PC-3 (cell line): Measurements from ENCODE around the gene EFCAB6. TPM values are rescaled to one million over a fixed set of nuclear protein-coding genes. Genes with fewer than 3 reads are reported as not detected.

ENCODE experiments used
- ATAC-seq: fragments of 200-7000 bp; cut with Tn5 transposase; 2 replicates; pipeline ENCODE4 v1.9.1; 2020; ENCODE audit warnings: mild to moderate bottlenecking, moderate library complexity
- BruUV-seq: library from RNA; stranded (reverse); fragments of 400-500 nt; replicated peaks from 2 replicates; lab custom pipeline; 2021; lab: Mats Ljungman, UMichigan
- CTCF ChIA-PET: fragments of 300-600 bp; sonication (Branson Sonifier 250); formaldehyde crosslinking; loops from one replicate; lab custom pipeline; 2022; ENCODE audit warnings: antibody characterized with exemption; lab: Charles Lee
- POLR2A ChIA-PET: fragments of 300-600 bp; sonication (Branson Sonifier 250); formaldehyde crosslinking; loops from one replicate; lab custom pipeline; 2022; ENCODE audit warnings: antibody characterized with exemption; ENCODE audit not compliant: unreplicated experiment; lab: Charles Lee
- DNase-seq: peaks from one replicate; pipeline ENCODE4 v3.0.0-alpha.2; 2015
- H2AFZ ChIP-seq: fragments of 300-600 bp; sonication (generic); 2 replicates; pipeline ENCODE4 v1.6.0; 2016; ENCODE audit warnings: antibody characterized with exemption, low read length
- H3F3A ChIP-seq: fragments of 300-600 bp; sonication (generic); one replicate; pipeline ENCODE4 v1.6.0; 2017; ENCODE audit warnings: antibody characterized with exemption, low read length, control low read depth, mild to moderate bottlenecking; ENCODE audit not compliant: unreplicated experiment
- H3K27ac ChIP-seq: fragments of 300-600 bp; sonication (generic); 2 replicates; pipeline ENCODE4 v1.5.1; 2016; ENCODE audit warnings: mild to moderate bottlenecking, low read length
- H3K27me3 ChIP-seq: fragments of 300-600 bp; sonication (generic); 2 replicates; pipeline ENCODE4 v1.6.1; 2016; ENCODE audit warnings: low read length, mixed read lengths
- H3K36me3 ChIP-seq: fragments of 300-600 bp; sonication (generic); 2 replicates; pipeline ENCODE4 v1.6.1; 2016; ENCODE audit warnings: low read depth, mixed run types, low read length, mixed read lengths
- H3K4me1 ChIP-seq: fragments of 300-600 bp; sonication (generic); 2 replicates; pipeline ENCODE4 v1.5.1; 2016; ENCODE audit warnings: low read length; ENCODE audit not compliant: insufficient read depth
- H3K4me2 ChIP-seq: fragments of 300-600 bp; sonication (generic); 2 replicates; pipeline ENCODE4 v1.6.0; 2016; ENCODE audit warnings: low read length
- H3K4me3 ChIP-seq: fragments of 300-600 bp; sonication (generic); 2 replicates; pipeline ENCODE4 v1.5.1; 2016; ENCODE audit warnings: mild to moderate bottlenecking, low read length, mixed read lengths
- H3K79me2 ChIP-seq: fragments of 300-600 bp; sonication (generic); 2 replicates; pipeline ENCODE4 v1.6.1; 2017; ENCODE audit warnings: low read length, mixed read lengths
- H3K9ac ChIP-seq: fragments of 300-600 bp; sonication (generic); 2 replicates; pipeline ENCODE4 v1.6.0; 2016; ENCODE audit warnings: mild to moderate bottlenecking, low read length
- H3K9me2 ChIP-seq: fragments of 300-600 bp; sonication (generic); replicated peaks from 2 replicates; pipeline ENCODE4 v1.6.1; 2016; ENCODE audit warnings: mixed run types, low read length, mixed read lengths
- H3K9me3 ChIP-seq: fragments of 300-600 bp; sonication (generic); 2 replicates; pipeline ENCODE4 v1.6.1; 2016; ENCODE audit warnings: low read length, mixed read lengths
- H4K20me1 ChIP-seq: fragments of 300-600 bp; sonication (generic); 2 replicates; pipeline ENCODE4 v1.6.1; 2016; ENCODE audit warnings: low read length, mixed read lengths
- CTCF ChIP-seq: fragments of 300-600 bp; sonication (generic); conservative IDR thresholded peaks from 2 replicates; pipeline ENCODE4 v1.5.1; 2017; ENCODE audit warnings: antibody characterized with exemption, low read depth, mild to moderate bottlenecking, low read length
- EZH2 ChIP-seq: fragments of 300-600 bp; sonication (generic); IDR thresholded peaks from one replicate; pipeline ENCODE4 v1.6.1; 2017; ENCODE audit warnings: antibody characterized with exemption, mild to moderate bottlenecking, low read length; ENCODE audit not compliant: unreplicated experiment
- EZH2phosphoT487 ChIP-seq: fragments of 300-600 bp; sonication (generic); IDR thresholded peaks from 2 replicates; pipeline ENCODE4 v1.6.1; 2018; ENCODE audit warnings: mild to moderate bottlenecking, antibody characterized with exemption, low read length, borderline replicate concordance
- intact Hi-C: fragments of 100-400 bp; cut with micrococcal nuclease; formaldehyde crosslinking; loops from 2 replicates; pipeline ENCODE4 v1.9.0; 2023
- total RNA-seq: library from RNA; depleted of rRNA; stranded (reverse); fragments of >200 nt; gene quantifications from 2 replicates; pipeline ENCODE4 v1.2.3, GENCODE V29; 2014

Gene EFCAB6
- total RNA-seq, 1 experiment from 2014 or later: 0.07 TPM

- TF ChIP-seq EZH2phosphoT487 (no peak), EZH2 (no peak), CTCF (no peak)
- no peaks in the 10 kb centered on the region for H3K36me3 ChIP-seq
- no peak overlapping the region for H2AFZ ChIP-seq
- intact Hi-C loops: no loop called here
- no peaks in the 10 kb centered on the region for H3K9me3 ChIP-seq
- H3F3A ChIP-seq: no peaks in the 10 kb centered on the region
- no peak overlapping the region for H3K4me2 ChIP-seq
- H3K27ac ChIP-seq: no peak overlapping the region
- no TSS peak for BruUV-seq
- H3K4me1 ChIP-seq: no peaks in the 10 kb centered on the region
- no peak overlapping the region for H3K4me3 ChIP-seq
- H3K79me2 ChIP-seq: no peaks in the 10 kb centered on the region
- H4K20me1 ChIP-seq: no peaks in the 10 kb centered on the region
- ChIA-PET POLR2A (no interaction called here), CTCF (interaction anchor here (0.5 kb wide), 1 partner anchor 142 kb away, joined by 17 read pairs; no protein-coding TSS in a partner anchor)
- no peak overlapping the region for H3K9ac ChIP-seq
- no peak for DNase-seq
- no peaks in the 10 kb centered on the region for H3K9me2 ChIP-seq
- no peak for ATAC-seq
- peaks cover 6% of the 10 kb centered on the region; the same call in 1 of the 2 replicates for H3K27me3 ChIP-seq
These were observed 228.6 kb downstream of the EFCAB6 start for GRCh38 chr22:43583501-43583900.

- no peaks in the 10 kb centered on the region for H3F3A ChIP-seq
- intact Hi-C loops: no loop called here
- CTCF ChIA-PET: no interaction called here
- no peak overlapping the region for H3K27ac ChIP-seq
- BruUV-seq: no TSS peak
- peaks cover 6% of the 10 kb centered on the region; the same call in 1 of the 2 replicates for H3K27me3 ChIP-seq
- H3K36me3 ChIP-seq: no peaks in the 10 kb centered on the region
- no peaks in the 10 kb centered on the region for H3K9me3 ChIP-seq
- POLR2A ChIA-PET: no interaction called here
- no peak overlapping the region for H2AFZ ChIP-seq
- TF ChIP-seq CTCF (no peak), EZH2phosphoT487 (no peak), EZH2 (no peak)
- no peaks in the 10 kb centered on the region for H3K9me2 ChIP-seq
- H3K4me2 ChIP-seq: no peak overlapping the region
- H3K4me3 ChIP-seq: no peak overlapping the region
- no peak overlapping the region for H3K9ac ChIP-seq
- H3K79me2 ChIP-seq: no peaks in the 10 kb centered on the region
- no peak for DNase-seq
- ATAC-seq: no peak
- no peaks in the 10 kb centered on the region for H4K20me1 ChIP-seq
- no peaks in the 10 kb centered on the region for H3K4me1 ChIP-seq
These were observed 229.7 kb downstream of the EFCAB6 start for GRCh38 chr22:43582394-43582793.

GRCh38 chr22:43580271-43580750 is 231.8 kb downstream of the EFCAB6 start:
- Histone ChIP-seq H3K9ac (no peak overlapping the region), H3F3A (no peaks in the 10 kb centered on the region), H3K27ac (no peak overlapping the region), H2AFZ (no peak overlapping the region), H3K79me2 (no peaks in the 10 kb centered on the region), H3K4me2 (no peak overlapping the region), H3K27me3 (peaks cover 19% of the 10 kb centered on the region), H3K4me1 (no peaks in the 10 kb centered on the region), H3K36me3 (no peaks in the 10 kb centered on the region), H3K9me2 (no peaks in the 10 kb centered on the region), H4K20me1 (no peaks in the 10 kb centered on the region), H3K9me3 (no peaks in the 10 kb centered on the region), H3K4me3 (no peak overlapping the region)
- TF ChIP-seq EZH2: no peak
- TF ChIP-seq CTCF: no peak
- no peak for TF ChIP-seq EZH2phosphoT487
- POLR2A ChIA-PET: no interaction called here
- intact Hi-C loops: no loop called here
- CTCF ChIA-PET: no interaction called here
- ATAC-seq: no peak
- BruUV-seq: no TSS peak
- DNase-seq: no peak
